PC-3 (cell line): ENCODE data around the gene ROBO3. TPM values are rescaled to one million over a fixed set of nuclear protein-coding genes. Genes with fewer than 3 reads are reported as not detected.

Source experiments
- ATAC-seq: fragments of 200-7000 bp; cut with Tn5 transposase; 2 replicates; pipeline ENCODE4 v1.9.1; 2020; ENCODE audit warnings: mild to moderate bottlenecking, moderate library complexity
- BruUV-seq: library from RNA; stranded (reverse); fragments of 400-500 nt; replicated peaks from 2 replicates; lab custom pipeline; 2021; lab: Mats Ljungman, UMichigan
- CTCF ChIA-PET: fragments of 300-600 bp; sonication (Branson Sonifier 250); formaldehyde crosslinking; loops from one replicate; lab custom pipeline; 2022; ENCODE audit warnings: antibody characterized with exemption; lab: Charles Lee
- POLR2A ChIA-PET: fragments of 300-600 bp; sonication (Branson Sonifier 250); formaldehyde crosslinking; loops from one replicate; lab custom pipeline; 2022; ENCODE audit warnings: antibody characterized with exemption; ENCODE audit not compliant: unreplicated experiment; lab: Charles Lee
- DNase-seq: peaks from one replicate; pipeline ENCODE4 v3.0.0-alpha.2; 2015
- H2AFZ ChIP-seq: fragments of 300-600 bp; sonication (generic); 2 replicates; pipeline ENCODE4 v1.6.0; 2016; ENCODE audit warnings: antibody characterized with exemption, low read length
- H3F3A ChIP-seq: fragments of 300-600 bp; sonication (generic); one replicate; pipeline ENCODE4 v1.6.0; 2017; ENCODE audit warnings: antibody characterized with exemption, low read length, control low read depth, mild to moderate bottlenecking; ENCODE audit not compliant: unreplicated experiment
- H3K27ac ChIP-seq: fragments of 300-600 bp; sonication (generic); 2 replicates; pipeline ENCODE4 v1.5.1; 2016; ENCODE audit warnings: mild to moderate bottlenecking, low read length
- H3K27me3 ChIP-seq: fragments of 300-600 bp; sonication (generic); 2 replicates; pipeline ENCODE4 v1.6.1; 2016; ENCODE audit warnings: low read length, mixed read lengths
- H3K36me3 ChIP-seq: fragments of 300-600 bp; sonication (generic); 2 replicates; pipeline ENCODE4 v1.6.1; 2016; ENCODE audit warnings: low read depth, mixed run types, low read length, mixed read lengths
- H3K4me1 ChIP-seq: fragments of 300-600 bp; sonication (generic); 2 replicates; pipeline ENCODE4 v1.5.1; 2016; ENCODE audit warnings: low read length; ENCODE audit not compliant: insufficient read depth
- H3K4me2 ChIP-seq: fragments of 300-600 bp; sonication (generic); 2 replicates; pipeline ENCODE4 v1.6.0; 2016; ENCODE audit warnings: low read length
- H3K4me3 ChIP-seq: fragments of 300-600 bp; sonication (generic); 2 replicates; pipeline ENCODE4 v1.5.1; 2016; ENCODE audit warnings: mild to moderate bottlenecking, low read length, mixed read lengths
- H3K79me2 ChIP-seq: fragments of 300-600 bp; sonication (generic); 2 replicates; pipeline ENCODE4 v1.6.1; 2017; ENCODE audit warnings: low read length, mixed read lengths
- H3K9ac ChIP-seq: fragments of 300-600 bp; sonication (generic); 2 replicates; pipeline ENCODE4 v1.6.0; 2016; ENCODE audit warnings: mild to moderate bottlenecking, low read length
- H3K9me2 ChIP-seq: fragments of 300-600 bp; sonication (generic); replicated peaks from 2 replicates; pipeline ENCODE4 v1.6.1; 2016; ENCODE audit warnings: mixed run types, low read length, mixed read lengths
- H3K9me3 ChIP-seq: fragments of 300-600 bp; sonication (generic); 2 replicates; pipeline ENCODE4 v1.6.1; 2016; ENCODE audit warnings: low read length, mixed read lengths
- H4K20me1 ChIP-seq: fragments of 300-600 bp; sonication (generic); 2 replicates; pipeline ENCODE4 v1.6.1; 2016; ENCODE audit warnings: low read length, mixed read lengths
- CTCF ChIP-seq: fragments of 300-600 bp; sonication (generic); conservative IDR thresholded peaks from 2 replicates; pipeline ENCODE4 v1.5.1; 2017; ENCODE audit warnings: antibody characterized with exemption, low read depth, mild to moderate bottlenecking, low read length
- EZH2 ChIP-seq: fragments of 300-600 bp; sonication (generic); IDR thresholded peaks from one replicate; pipeline ENCODE4 v1.6.1; 2017; ENCODE audit warnings: antibody characterized with exemption, mild to moderate bottlenecking, low read length; ENCODE audit not compliant: unreplicated experiment
- EZH2phosphoT487 ChIP-seq: fragments of 300-600 bp; sonication (generic); IDR thresholded peaks from 2 replicates; pipeline ENCODE4 v1.6.1; 2018; ENCODE audit warnings: mild to moderate bottlenecking, antibody characterized with exemption, low read length, borderline replicate concordance
- intact Hi-C: fragments of 100-400 bp; cut with micrococcal nuclease; formaldehyde crosslinking; loops from 2 replicates; pipeline ENCODE4 v1.9.0; 2023
- total RNA-seq: library from RNA; depleted of rRNA; stranded (reverse); fragments of >200 nt; gene quantifications from 2 replicates; pipeline ENCODE4 v1.2.3, GENCODE V29; 2014

ROBO3 gene
- total RNA-seq, 1 experiment from 2014 or later: 18.5 TPM

- DNase-seq: no peak
- no peak overlapping the region for H3K4me2 ChIP-seq
- no TSS peak for BruUV-seq
- ATAC-seq: no peak
- POLR2A ChIA-PET: no interaction called here
- TF ChIP-seq CTCF (no peak), EZH2 (no peak), EZH2phosphoT487 (no peak)
- peaks cover 12% of the 10 kb centered on the region for H3K4me1 ChIP-seq
- no peak overlapping the region for H2AFZ ChIP-seq
- CTCF ChIA-PET: interaction anchor here (0.6 kb wide), 1 partner anchor 229 kb away, joined by 3 read pairs; no protein-coding TSS in a partner anchor
- H3K27me3 ChIP-seq: no peaks in the 10 kb centered on the region
- H3K4me3 ChIP-seq: no peak overlapping the region
- no peaks in the 10 kb centered on the region for H3K9me3 ChIP-seq
- H3K36me3 ChIP-seq: no peaks in the 10 kb centered on the region
- intact Hi-C loops: no loop called here
- no peaks in the 10 kb centered on the region for H3F3A ChIP-seq
- no peaks in the 10 kb centered on the region for H3K79me2 ChIP-seq
- no peaks in the 10 kb centered on the region for H4K20me1 ChIP-seq
- no peaks in the 10 kb centered on the region for H3K9me2 ChIP-seq
- H3K9ac ChIP-seq: no peak overlapping the region
- no peak overlapping the region for H3K27ac ChIP-seq
Observed at GRCh38 chr11:124878759-124879492, 13.7 kb downstream of the ROBO3 start.

GRCh38 chr11:124879493-124880289 is 14.5 kb downstream of the ROBO3 start:
- Histone ChIP-seq H3K4me2 (no peak overlapping the region), H3K4me3 (no peak overlapping the region), H2AFZ (no peak overlapping the region), H4K20me1 (no peaks in the 10 kb centered on the region), H3F3A (no peaks in the 10 kb centered on the region), H3K36me3 (no peaks in the 10 kb centered on the region), H3K9me2 (no peaks in the 10 kb centered on the region), H3K27ac (no peak overlapping the region), H3K4me1 (peaks cover 12% of the 10 kb centered on the region), H3K79me2 (no peaks in the 10 kb centered on the region), H3K27me3 (no peaks in the 10 kb centered on the region), H3K9me3 (no peaks in the 10 kb centered on the region), H3K9ac (no peak overlapping the region)
- no TSS peak for BruUV-seq
- ATAC-seq (no peak), DNase-seq (no peak)
- POLR2A ChIA-PET: no interaction called here
- TF ChIP-seq CTCF: no peak
- TF ChIP-seq EZH2phosphoT487: no peak
- TF ChIP-seq EZH2: no peak
- CTCF ChIA-PET: interaction anchor here (0.6 kb wide), 1 partner anchor 229 kb away, joined by 3 read pairs; no protein-coding TSS in a partner anchor
- intact Hi-C loops: no loop called here

DNA sequence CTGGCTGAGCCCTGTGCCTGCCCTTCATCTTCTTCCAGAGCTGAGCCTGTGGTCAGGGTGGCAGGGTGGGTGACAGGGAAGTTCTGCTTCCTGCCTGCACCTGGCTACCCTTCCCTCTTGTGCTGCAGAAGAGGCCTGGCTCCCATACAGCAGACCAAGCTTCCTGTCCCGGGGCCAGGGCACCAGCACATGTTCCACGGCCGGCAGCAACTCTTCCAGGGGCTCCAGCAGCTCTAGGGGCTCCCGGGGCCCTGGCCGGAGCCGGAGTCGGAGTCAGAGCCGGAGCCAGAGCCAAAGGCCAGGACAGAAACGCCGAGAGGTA is 15.0 kb downstream of the ROBO3 start:
- Histone ChIP-seq H3K9ac (no peak overlapping the region), H3K4me1 (peaks cover 12% of the 10 kb centered on the region), H3K36me3 (no peaks in the 10 kb centered on the region), H3K4me3 (no peak overlapping the region), H3K27ac (no peak overlapping the region), H3F3A (no peaks in the 10 kb centered on the region), H3K79me2 (no peaks in the 10 kb centered on the region), H3K9me3 (no peaks in the 10 kb centered on the region), H4K20me1 (no peaks in the 10 kb centered on the region), H3K4me2 (no peak overlapping the region), H2AFZ (no peak overlapping the region), H3K9me2 (no peaks in the 10 kb centered on the region), H3K27me3 (no peaks in the 10 kb centered on the region)
- CTCF ChIA-PET: no interaction called here
- ATAC-seq: no peak
- BruUV-seq: no TSS peak
- no peak for TF ChIP-seq EZH2phosphoT487
- no peak for TF ChIP-seq CTCF
- no peak for TF ChIP-seq EZH2
- intact Hi-C loops: no loop called here
- POLR2A ChIA-PET: no interaction called here
- DNase-seq: no peak
